Stimulated activated CD8-positive, alpha-beta memory T cell treated with anti-CD3 and anti-CD28 coated beads, Interleukin-12 subunit alpha, Interleukin-12 subunit beta, amount 100 ng/mL, for 4 hours (primary cell): ENCODE data around the gene BSPRY.
"Not testable (repeated sequence)": the region's sequence is repeated elsewhere in the genome, so short reads cannot be mapped to it uniquely, and the experiment has no call there.

Experiments used
- DNase-seq: peaks from one replicate; pipeline ENCODE4 v3.0.0-alpha.2; 2020; ENCODE audit warnings: low read depth

Gene BSPRY

GRCh38 chr9:113395000-113395861 lies 45.9 kb downstream of the BSPRY start:
- no peak for DNase-seq

- no peak for DNase-seq
These were observed 47.9 kb downstream of the BSPRY start for GRCh38 chr9:113397203-113397631.

- DNase-seq = no peak
These were observed 49.5 kb downstream of the BSPRY start for GRCh38 chr9:113398796-113399195.

GRCh38 chr9:113399646-113400200 lies 50.4 kb downstream of the BSPRY start:
- DNase-seq = no peak

GRCh38 chr9:113401027-113401792 lies 51.9 kb downstream of the BSPRY start, which contains the start of gene ALAD:
ALAD (minus strand) TSS chr9:113401284; CDS start chr9:113393559, 7,725 bp downstream.
- peak; percentile 99 for DNase-seq

GRCh38 chr9:113403646-113404045 lies 54.3 kb downstream of the BSPRY start:
- no peak for DNase-seq

GRCh38 chr9:113406353-113406752 lies 57.0 kb downstream of the BSPRY start:
- not testable (repeated sequence) for DNase-seq

GRCh38 chr9:113406873-113407511 lies 57.7 kb downstream of the BSPRY start:
- DNase-seq = not testable (repeated sequence)

- DNase-seq = no peak
These were observed 60.1 kb downstream of the BSPRY start for GRCh38 chr9:113409481-113409880.

- no peak for DNase-seq
These were observed 60.5 kb downstream of the BSPRY start for GRCh38 chr9:113409883-113410206.

GRCh38 chr9:113410207-113410864 lies 61.0 kb downstream of the BSPRY start, which contains the start of the genes C9orf43 and POLE3:
C9orf43 (plus strand) TSS chr9:113410747; CDS start chr9:113413494, 2,747 bp downstream.
POLE3 (minus strand) TSS chr9:113410675; CDS start chr9:113410293, 382 bp downstream.
- peak; percentile 92 for DNase-seq

- no peak for DNase-seq
These were observed 66.9 kb downstream of the BSPRY start for GRCh38 chr9:113416149-113416721.

- DNase-seq = no peak
These were observed 68.0 kb downstream of the BSPRY start for GRCh38 chr9:113417370-113417769.
